Calu3 (cell line): ENCODE results near the gene OPALIN. TPM values are rescaled to one million over a fixed set of nuclear protein-coding genes. Genes with fewer than 3 reads are reported as not detected.

Experiments
- BruUV-seq: library from RNA; stranded (reverse); fragments of 400-500 nt; replicated peaks from 2 replicates; lab custom pipeline; 2021; lab: Mats Ljungman, UMichigan
- CTCF ChIA-PET: fragments of 300-600 bp; sonication (Branson Sonifier 250); formaldehyde crosslinking; loops from one replicate; lab custom pipeline; 2022; ENCODE audit warnings: antibody characterized with exemption; lab: Charles Lee
- DNase-seq: peaks from one replicate; pipeline ENCODE4 v3.0.0; 2022
- H3K27ac Mint-ChIP-seq: one replicate; pipeline ENCODE4 v1.8.0; 2022; ENCODE audit warnings: mixed read lengths; ENCODE audit not compliant: unreplicated experiment
- H3K27me3 Mint-ChIP-seq: one replicate; pipeline ENCODE4 v1.8.0; 2022; ENCODE audit warnings: mixed read lengths; ENCODE audit not compliant: unreplicated experiment
- H3K36me3 Mint-ChIP-seq: one replicate; pipeline ENCODE4 v1.8.0; 2022; ENCODE audit warnings: mild to moderate bottlenecking, moderate library complexity, mixed read lengths; ENCODE audit not compliant: insufficient read depth, unreplicated experiment
- H3K4me1 Mint-ChIP-seq: one replicate; pipeline ENCODE4 v1.8.0; 2022; ENCODE audit warnings: mild to moderate bottlenecking, low read depth, mixed read lengths; ENCODE audit not compliant: unreplicated experiment
- H3K4me3 Mint-ChIP-seq: one replicate; pipeline ENCODE4 v1.8.0; 2022; ENCODE audit warnings: mild to moderate bottlenecking, low read depth, moderate library complexity, mixed read lengths; ENCODE audit not compliant: unreplicated experiment
- H3K9me3 Mint-ChIP-seq: one replicate; pipeline ENCODE4 v1.8.0; 2022; ENCODE audit warnings: low read depth, mixed read lengths; ENCODE audit not compliant: unreplicated experiment
- intact Hi-C: fragments of 100-400 bp; cut with micrococcal nuclease; formaldehyde crosslinking; loops from one replicate; pipeline ENCODE4 v1.10.0; 2022; ENCODE audit not compliant: unreplicated experiment
- total RNA-seq: library from RNA; stranded (reverse); gene quantifications from 2 replicates; pipeline ENCODE4 v1.2.3, GENCODE V29; 2022
- TF ChIP-seq, protein P1 (sequence below): fragments of 200-600 bp; IDR thresholded peaks from one replicate; pipeline ENCODE4 v1.8.0; 2022; ENCODE audit warnings: antibody characterized with exemption; ENCODE audit not compliant: unreplicated experiment

Gene OPALIN
- total RNA-seq, 1 experiment from 2014 or later = not detected

DNA sequence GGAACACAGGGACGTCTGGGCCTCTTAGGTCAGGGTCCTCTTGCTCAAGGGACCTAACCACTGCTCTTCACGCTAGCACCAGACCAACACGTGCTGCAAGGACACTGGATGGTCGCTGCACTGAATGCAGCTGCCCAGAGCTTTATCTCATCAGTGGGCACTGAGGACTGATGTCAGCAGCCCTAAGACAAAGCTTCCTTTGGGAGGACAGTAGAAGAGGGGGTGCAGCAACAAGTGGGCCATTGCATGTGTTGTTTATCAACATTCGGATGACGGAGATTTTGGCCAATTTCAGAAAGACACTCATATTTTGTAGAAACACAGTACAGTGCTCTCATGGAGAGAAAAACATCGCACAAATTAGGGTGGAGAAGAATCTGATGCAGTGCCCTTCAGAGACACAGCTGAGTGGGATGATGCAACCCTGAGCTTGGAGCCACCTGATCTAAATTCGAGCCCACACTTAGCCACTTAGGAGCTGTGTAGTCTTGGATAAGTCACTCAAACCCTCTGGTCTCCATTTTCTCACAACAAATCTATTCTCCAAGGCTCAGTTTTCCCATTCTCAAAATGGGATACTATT lies 1.7 kb downstream of the OPALIN start:
- intact Hi-C loops = no loop called here
- TF ChIP-seq, protein P1, sequence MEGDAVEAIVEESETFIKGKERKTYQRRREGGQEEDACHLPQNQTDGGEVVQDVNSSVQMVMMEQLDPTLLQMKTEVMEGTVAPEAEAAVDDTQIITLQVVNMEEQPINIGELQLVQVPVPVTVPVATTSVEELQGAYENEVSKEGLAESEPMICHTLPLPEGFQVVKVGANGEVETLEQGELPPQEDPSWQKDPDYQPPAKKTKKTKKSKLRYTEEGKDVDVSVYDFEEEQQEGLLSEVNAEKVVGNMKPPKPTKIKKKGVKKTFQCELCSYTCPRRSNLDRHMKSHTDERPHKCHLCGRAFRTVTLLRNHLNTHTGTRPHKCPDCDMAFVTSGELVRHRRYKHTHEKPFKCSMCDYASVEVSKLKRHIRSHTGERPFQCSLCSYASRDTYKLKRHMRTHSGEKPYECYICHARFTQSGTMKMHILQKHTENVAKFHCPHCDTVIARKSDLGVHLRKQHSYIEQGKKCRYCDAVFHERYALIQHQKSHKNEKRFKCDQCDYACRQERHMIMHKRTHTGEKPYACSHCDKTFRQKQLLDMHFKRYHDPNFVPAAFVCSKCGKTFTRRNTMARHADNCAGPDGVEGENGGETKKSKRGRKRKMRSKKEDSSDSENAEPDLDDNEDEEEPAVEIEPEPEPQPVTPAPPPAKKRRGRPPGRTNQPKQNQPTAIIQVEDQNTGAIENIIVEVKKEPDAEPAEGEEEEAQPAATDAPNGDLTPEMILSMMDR = no peak
- BruUV-seq = no TSS peak
- no peaks in the 10 kb centered on the region for H3K9me3 Mint-ChIP-seq
- H3K36me3 Mint-ChIP-seq = no peaks in the 10 kb centered on the region
- no peaks in the 10 kb centered on the region for H3K4me1 Mint-ChIP-seq
- no peak overlapping the region for H3K4me3 Mint-ChIP-seq
- CTCF ChIA-PET = no interaction called here
- no peak for DNase-seq
- H3K27me3 Mint-ChIP-seq = peaks cover 64% of the 10 kb centered on the region
- no peak overlapping the region for H3K27ac Mint-ChIP-seq

DNA sequence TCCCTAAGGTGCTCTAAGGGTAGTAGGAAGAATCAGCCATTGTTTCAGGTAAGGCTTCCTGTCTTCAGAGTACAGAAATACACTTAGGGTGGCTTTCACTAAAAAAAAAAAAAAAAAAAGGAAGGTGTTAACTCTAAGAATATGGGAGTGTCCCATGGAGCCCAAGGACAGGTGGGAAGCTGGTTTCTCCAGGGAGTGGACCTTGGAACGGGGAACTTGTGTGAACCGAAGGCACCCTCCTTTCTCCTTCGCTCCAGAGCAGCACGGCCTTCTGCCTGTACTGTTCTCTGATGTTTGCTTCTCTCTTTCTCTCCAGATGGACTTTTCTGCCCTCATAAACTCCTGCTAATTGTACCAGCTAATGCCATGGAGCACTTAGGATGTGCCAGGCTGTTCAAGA lies 6.2 kb downstream of the OPALIN start:
- intact Hi-C loops = no loop called here
- Mint-ChIP-seq H3K9me3 (no peaks in the 10 kb centered on the region), H3K27ac (no peak overlapping the region), H3K27me3 (peaks cover 39% of the 10 kb centered on the region), H3K36me3 (no peaks in the 10 kb centered on the region), H3K4me1 (no peaks in the 10 kb centered on the region), H3K4me3 (no peak overlapping the region)
- CTCF ChIA-PET = interaction anchor here (0.9 kb wide), 2 partner anchors 17 to 22 kb away, joined by 4 to 16 read pairs; no protein-coding TSS in a partner anchor
- no TSS peak for BruUV-seq
- DNase-seq = no peak
- TF ChIP-seq, protein P1 = no peak

DNA sequence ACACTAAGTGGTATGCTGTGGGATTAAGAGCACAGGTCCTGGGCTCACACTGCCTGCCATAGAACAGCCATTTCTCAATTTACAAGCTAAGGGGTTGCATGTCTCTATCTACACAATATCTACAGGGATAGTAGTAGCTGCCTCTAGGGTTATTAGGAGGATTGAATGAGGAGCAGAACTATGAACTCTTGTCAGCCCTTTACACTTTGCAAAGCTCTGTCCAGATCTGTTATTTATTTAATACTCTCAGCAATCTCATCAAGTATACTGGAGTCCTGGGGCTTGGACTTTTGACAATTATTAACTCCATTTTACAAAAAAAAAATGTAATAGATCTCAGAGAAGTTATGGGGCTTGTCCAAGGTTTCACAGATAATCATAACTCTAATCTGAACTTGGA lies 6.8 kb downstream of the OPALIN start:
- TF ChIP-seq, protein P1 = no peak
- no peak for DNase-seq
- Mint-ChIP-seq H3K36me3 (no peaks in the 10 kb centered on the region), H3K27ac (no peak overlapping the region), H3K4me1 (no peaks in the 10 kb centered on the region), H3K9me3 (no peaks in the 10 kb centered on the region), H3K27me3 (peaks cover 33% of the 10 kb centered on the region), H3K4me3 (no peak overlapping the region)
- CTCF ChIA-PET = interaction anchor here (0.9 kb wide), 2 partner anchors 18 to 23 kb away, joined by 4 to 16 read pairs; no protein-coding TSS in a partner anchor
- no TSS peak for BruUV-seq
- intact Hi-C loops = no loop called here

DNA sequence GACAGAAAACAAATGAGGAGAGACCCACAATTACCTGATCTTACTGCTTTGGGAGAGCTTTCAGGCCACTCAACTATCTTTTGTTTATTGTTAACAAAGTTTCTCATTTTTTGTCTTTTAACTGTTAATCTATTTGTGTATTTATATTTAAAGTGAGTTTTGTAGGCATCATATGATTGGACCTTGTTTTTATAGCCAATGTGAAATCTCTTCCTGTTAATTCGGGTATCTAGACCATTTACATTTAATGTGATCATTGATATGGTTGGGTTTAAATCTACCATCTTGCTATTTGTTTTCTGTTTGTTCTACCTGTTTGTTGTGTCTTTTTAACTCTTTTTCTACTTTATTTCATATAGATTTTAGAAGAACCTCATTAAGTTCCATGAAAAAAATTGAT lies 12.5 kb downstream of the OPALIN start:
- H3K27me3 Mint-ChIP-seq = peaks cover 45% of the 10 kb centered on the region
- H3K27ac Mint-ChIP-seq = no peak overlapping the region
- no TSS peak for BruUV-seq
- no peak overlapping the region for H3K4me3 Mint-ChIP-seq
- no peak for DNase-seq
- no peaks in the 10 kb centered on the region for H3K4me1 Mint-ChIP-seq
- intact Hi-C loops = no loop called here
- CTCF ChIA-PET = no interaction called here
- H3K36me3 Mint-ChIP-seq = no peaks in the 10 kb centered on the region
- TF ChIP-seq, protein P1 = no peak
- no peaks in the 10 kb centered on the region for H3K9me3 Mint-ChIP-seq
